Spleen (tissue), 11 donors: ENCODE data around the gene KRT85. TPM values are rescaled to one million over a fixed set of nuclear protein-coding genes. Genes with fewer than 3 reads are reported as not detected.

Source experiments
- DNase-seq: peaks from one replicate; pipeline ENCODE4 v3.0.0-alpha.2; 2020
- H3K27ac ChIP-seq, 8 donors: fragments of 200-600 bp; sonication (generic) in 7 of 8; 1 replicate in 4 of 8; 2 replicates in 4 of 8; pipeline versions ENCODE4 v1.5.0 to v1.8.0; 2016 to 2021; ENCODE audit warnings: inconsistent platforms in 4 of 8, mild to moderate bottlenecking in 4 of 8, moderate library complexity in 1 of 8
- H3K27me3 ChIP-seq, 7 donors: fragments of 200-600 bp; sonication (generic) in 6 of 7; replicated peaks in 1 of 7; 1 replicate in 4 of 7; 2 replicates in 3 of 7; pipeline versions ENCODE4 v1.5.0 to v1.8.0; 2016 to 2021; ENCODE audit warnings: inconsistent platforms in 3 of 7, mild to moderate bottlenecking in 1 of 7
- H3K36me3 ChIP-seq, 6 donors: fragments of 200-600 bp; sonication (generic) in 5 of 6; 1 replicate in 4 of 6; 2 replicates in 2 of 6; pipeline versions ENCODE4 v1.5.0 to v1.8.0; 2016 to 2021; ENCODE audit warnings: inconsistent platforms in 2 of 6
- H3K4me1 ChIP-seq, 6 donors: fragments of 200-600 bp; sonication (generic) in 5 of 6; 1 replicate in 3 of 6; 2 replicates in 3 of 6; pipeline versions ENCODE4 v1.5.0 to v1.8.0; 2016 to 2021; ENCODE audit warnings: inconsistent platforms in 3 of 6
- H3K4me3 ChIP-seq, 8 donors: fragments of 200-600 bp; sonication (generic) in 7 of 8; 1 replicate in 4 of 8; 2 replicates in 4 of 8; pipeline versions ENCODE4 v1.5.0 to v1.8.0; 2016 to 2021; ENCODE audit warnings: inconsistent platforms in 4 of 8, mild to moderate bottlenecking in 4 of 8, moderate library complexity in 2 of 8
- H3K9me3 ChIP-seq, 8 donors: fragments of 200-600 bp; sonication (generic) in 7 of 8; 1 replicate in 4 of 8; 2 replicates in 4 of 8; pipeline versions ENCODE4 v1.5.0 to v1.8.0; 2016 to 2021; ENCODE audit warnings: inconsistent platforms in 4 of 8
- POLR2A ChIP-seq, 3 donors: fragments of 450-650 bp; IDR thresholded peaks; one replicate each; pipeline ENCODE4 v1.5.1; 2017; ENCODE audit warnings: antibody characterized with exemption in 3 of 3, mild to moderate bottlenecking in 1 of 3
- POLR2AphosphoS5 ChIP-seq, 3 donors: sonication (generic); formaldehyde crosslinking; IDR thresholded peaks; one replicate each; pipeline ENCODE4 v1.5.1; 2017; ENCODE audit warnings: antibody characterized with exemption in 3 of 3
- WGBS, 5 donors: extraction: QIAGEN DNeasy Blood & Tissue Kit in 3 of 5; methylation state at CpG; one replicate each; pipeline versions ENCODE4 v1.1.5 to v1.1.7; 2013 to 2018; 5-methylcytosine and 5-hydroxymethylcytosine counted together
- intact Hi-C: fragments of 100-400 bp; cut with DNase I; formaldehyde crosslinking; loops from one replicate; pipeline ENCODE4 v1.15.0; 2023; ENCODE audit warnings: low total_unique reads
- polyA plus RNA-seq, 3 donors: library from polyadenylated mRNA; stranded (reverse); fragments of 200-250 nt; gene quantifications; one replicate each; pipeline ENCODE4 v1.2.1, GENCODE V29; 2013
- total RNA-seq, 7 donors: library from RNA; depleted of rRNA in 3 of 7; stranded (reverse); fragments of >200 nt in 3 of 7; fragmentation: NEBNext Ultra II Directional in 4 of 7; extraction: Animal tissue kit (Norgen Biotek cat#: 25700) in 4 of 7; gene quantifications; one replicate each; pipeline versions ENCODE4 v1.1.0 to v1.2.1, GENCODE V29; 2016 to 2021
- TF ChIP-seq, protein P1 (sequence below), 11 experiments: fragments of 200-600 bp in 7 of 11; fragments of 450-650 bp in 4 of 11; sonication (generic) in 4 of 11; IDR thresholded peaks in 8 of 11; conservative IDR thresholded peaks in 3 of 11; 1 replicate in 7 of 11; 2 replicates in 4 of 11; pipeline versions ENCODE4 v1.4.0 to v1.8.0; 2016 to 2021; ENCODE audit warnings: antibody characterized with exemption in 11 of 11, inconsistent platforms in 4 of 11, mild to moderate bottlenecking in 1 of 11
- donor health status: healthy with polysubstance abuse.
- donor health status: DM: no; HTN: no; CAD: no; lungs with moderate emphysema.
- donor health status: DM: no; HTN: no; CAD: no.
- donor health status: Bipolar disorder and iron deficiency.
- donor health status: healthy.
- donor health status: DM: no; HTN: no; CAD: no.
- donor health status: DM: yes; HTN: yes; CAD: no.

The KRT85 gene
- total and polyA plus RNA-seq, 10 donors = 0.52 TPM; not detected in 9

DNA sequence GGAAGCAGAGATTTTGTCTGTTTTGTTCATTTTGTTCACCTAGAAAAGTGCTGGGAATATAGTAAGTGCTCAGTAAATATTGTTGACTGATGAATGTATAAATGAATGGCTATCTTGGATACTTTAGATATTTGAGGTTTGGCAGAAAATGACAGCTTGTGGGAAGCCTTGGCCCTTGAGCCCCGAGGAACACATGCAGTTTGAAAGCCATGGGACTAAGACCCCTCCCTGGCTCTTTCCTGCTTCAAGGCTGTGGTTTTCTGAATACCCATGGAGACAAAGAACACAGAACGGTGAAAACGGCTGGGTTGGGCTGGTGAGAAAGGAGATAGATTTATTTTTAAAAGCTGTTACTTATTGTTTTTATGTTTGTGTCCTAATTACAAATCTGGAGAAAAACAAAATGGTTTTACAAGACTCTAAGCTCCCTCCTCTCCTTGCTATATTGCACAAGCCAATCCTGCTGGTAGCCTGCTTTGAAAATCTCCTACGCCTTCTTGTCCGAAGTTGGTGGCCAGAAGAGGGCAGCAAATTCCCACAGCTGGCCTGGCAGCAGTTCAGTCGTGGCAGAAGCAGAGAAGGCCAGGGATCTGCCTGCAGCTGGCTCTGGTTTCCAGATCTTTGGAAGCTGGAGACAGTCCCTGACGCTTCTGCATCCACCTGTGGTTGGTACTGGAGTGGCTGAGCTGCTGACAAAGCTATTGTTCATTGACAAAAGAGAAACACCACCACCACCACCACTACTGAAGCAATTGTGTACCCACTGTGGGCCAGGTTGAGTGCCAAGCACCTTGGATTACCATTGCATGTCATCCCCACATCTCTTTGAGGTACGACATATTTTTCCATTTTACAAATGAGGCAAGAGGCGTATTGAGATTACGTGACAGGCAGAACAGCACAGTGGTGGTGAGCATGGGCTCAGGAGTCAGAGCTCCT lies 5.2 kb upstream of the KRT85 start:
- Histone ChIP-seq H3K27ac (peak overlapping the region in 2 of 8 donors; percentile 43 to 46), H3K4me3 (no peak overlapping the region), H3K4me1 (peaks cover 0 to 12% (median 0%) of the 10 kb centered on the region in 6 donors), H3K36me3 (no peaks in the 10 kb centered on the region), H3K9me3 (peaks cover 0 to 9% (median 0%) of the 10 kb centered on the region in 8 donors), H3K27me3 (peaks cover 0 to 25% (median 0%) of the 10 kb centered on the region in 7 donors)
- WGBS, 5 donors = 31 to 36% (median 32%) methylated on average over 10 of the region's 10 CpGs
- peak; percentile 82 for DNase-seq
- TF ChIP-seq, protein P1, sequence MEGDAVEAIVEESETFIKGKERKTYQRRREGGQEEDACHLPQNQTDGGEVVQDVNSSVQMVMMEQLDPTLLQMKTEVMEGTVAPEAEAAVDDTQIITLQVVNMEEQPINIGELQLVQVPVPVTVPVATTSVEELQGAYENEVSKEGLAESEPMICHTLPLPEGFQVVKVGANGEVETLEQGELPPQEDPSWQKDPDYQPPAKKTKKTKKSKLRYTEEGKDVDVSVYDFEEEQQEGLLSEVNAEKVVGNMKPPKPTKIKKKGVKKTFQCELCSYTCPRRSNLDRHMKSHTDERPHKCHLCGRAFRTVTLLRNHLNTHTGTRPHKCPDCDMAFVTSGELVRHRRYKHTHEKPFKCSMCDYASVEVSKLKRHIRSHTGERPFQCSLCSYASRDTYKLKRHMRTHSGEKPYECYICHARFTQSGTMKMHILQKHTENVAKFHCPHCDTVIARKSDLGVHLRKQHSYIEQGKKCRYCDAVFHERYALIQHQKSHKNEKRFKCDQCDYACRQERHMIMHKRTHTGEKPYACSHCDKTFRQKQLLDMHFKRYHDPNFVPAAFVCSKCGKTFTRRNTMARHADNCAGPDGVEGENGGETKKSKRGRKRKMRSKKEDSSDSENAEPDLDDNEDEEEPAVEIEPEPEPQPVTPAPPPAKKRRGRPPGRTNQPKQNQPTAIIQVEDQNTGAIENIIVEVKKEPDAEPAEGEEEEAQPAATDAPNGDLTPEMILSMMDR (IDR thresholded peaks at IDR 0.05 in 8 of 11, conservative IDR thresholded peaks at IDR 0.05 in 3 of 11) = peak; percentile 36 to 78 (median 66)
- TF ChIP-seq POLR2AphosphoS5 (IDR thresholded peaks at IDR 0.05) = no peak
- intact Hi-C loops = loop anchor here (5.0 to 10.0 kb wide), 2 partner anchors 505 to 612 kb away; no protein-coding TSS in a partner anchor

DNA sequence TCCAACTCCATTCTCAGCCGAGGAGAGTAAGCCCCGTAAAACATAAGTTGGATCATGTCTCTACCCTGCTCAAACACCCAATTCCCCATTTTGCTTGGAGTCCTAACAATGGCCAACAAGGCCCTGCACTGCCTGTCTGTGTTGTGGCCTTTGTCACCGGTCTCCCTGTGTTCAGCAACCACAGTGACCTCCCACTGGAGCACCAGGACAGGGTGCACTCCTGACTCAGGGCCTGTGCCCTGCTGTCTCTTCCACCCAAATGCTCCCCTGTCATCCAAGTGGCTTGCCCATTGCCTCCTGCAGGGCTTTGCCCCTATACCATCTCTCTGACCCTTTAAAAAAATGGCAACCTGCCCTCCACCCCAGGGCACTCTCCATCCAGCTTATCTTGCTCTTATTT lies 4.4 kb upstream of the KRT85 start:
- peaks cover 0 to 9% (median 0%) of the 10 kb centered on the region in 8 donors for H3K9me3 ChIP-seq
- H3K36me3 ChIP-seq = no peaks in the 10 kb centered on the region
- peaks cover 0 to 12% (median 0%) of the 10 kb centered on the region in 6 donors for H3K4me1 ChIP-seq
- peaks cover 0 to 24% (median 0%) of the 10 kb centered on the region in 7 donors for H3K27me3 ChIP-seq
- H3K4me3 ChIP-seq = no peak overlapping the region
- DNase-seq = peak; percentile 35
- TF ChIP-seq, protein P1 (IDR thresholded peaks at IDR 0.05 in 8 of 11, conservative IDR thresholded peaks at IDR 0.05 in 3 of 11) = no peak
- no peak for TF ChIP-seq POLR2A (IDR thresholded peaks at IDR 0.05)
- no peak for TF ChIP-seq POLR2AphosphoS5 (IDR thresholded peaks at IDR 0.05)
- H3K27ac ChIP-seq = peak overlapping the region in 3 of 8 donors; percentile 37 to 55 (median 46)
- WGBS, 5 donors = 81 to 92% (median 86%) methylated on average over 3 of the region's 3 CpGs
- intact Hi-C loops = loop anchor here (5.0 to 10.0 kb wide), 2 partner anchors 506 to 613 kb away; no protein-coding TSS in a partner anchor

DNA sequence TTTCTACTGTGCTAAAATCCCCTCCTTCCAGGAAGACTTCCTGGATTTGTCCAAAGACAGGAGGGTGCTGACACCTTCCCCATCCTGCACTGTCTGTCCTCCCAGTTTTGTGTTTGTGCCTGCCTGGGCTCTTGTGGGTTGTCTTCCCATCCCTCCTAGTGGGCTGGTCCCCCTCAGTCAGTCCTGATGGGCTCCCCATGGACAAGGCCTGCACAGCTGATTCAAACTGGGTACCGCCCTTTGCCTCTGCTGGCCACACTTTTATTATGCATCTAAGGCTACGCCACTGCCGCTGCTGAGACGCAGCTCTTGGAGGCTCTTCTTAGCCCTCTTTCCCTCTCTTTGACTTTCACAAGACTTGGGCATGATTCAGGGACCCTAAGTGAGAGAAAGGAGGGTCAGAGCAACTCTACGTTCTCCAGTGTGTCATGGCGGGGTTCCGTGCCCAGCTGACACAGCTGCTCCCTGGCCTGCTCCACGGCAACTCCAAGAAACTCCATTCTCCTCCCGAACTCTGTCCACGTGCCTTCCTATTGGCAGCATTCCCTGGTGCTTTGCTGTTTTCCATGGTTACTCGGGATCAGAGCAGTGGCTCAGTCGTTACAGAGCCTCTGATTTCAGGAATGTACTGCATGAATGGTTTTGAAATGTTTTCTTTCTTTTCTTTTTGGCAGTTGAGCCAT lies 3.8 kb upstream of the KRT85 start:
- Histone ChIP-seq H3K4me3 (no peak overlapping the region), H3K27ac (peak overlapping the region in 4 of 8 donors; percentile 0 to 46 (median 26)), H3K36me3 (no peaks in the 10 kb centered on the region), H3K4me1 (peaks cover 0 to 12% (median 0%) of the 10 kb centered on the region in 6 donors), H3K27me3 (peaks cover 0 to 24% (median 0%) of the 10 kb centered on the region in 7 donors), H3K9me3 (peaks cover 0 to 9% (median 0%) of the 10 kb centered on the region in 8 donors)
- intact Hi-C loops = loop anchor here (5.0 to 10.0 kb wide), 2 partner anchors 506 to 614 kb away; no protein-coding TSS in a partner anchor
- 72 to 82% (median 77%) methylated on average over 11 to 12 of the region's 12 CpGs for WGBS, 5 donors
- peak; percentile 54 for DNase-seq
- TF ChIP-seq, protein P1 (IDR thresholded peaks at IDR 0.05 in 8 of 11, conservative IDR thresholded peaks at IDR 0.05 in 3 of 11) = no peak
- TF ChIP-seq POLR2AphosphoS5 (IDR thresholded peaks at IDR 0.05) = peak in 1 of 3 donors; percentile 23
